CD14-positive monocyte (primary cell): ENCODE measurements around the gene C12orf57. TPM values are rescaled to one million over a fixed set of nuclear protein-coding genes. Genes with fewer than 3 reads are reported as not detected.

Experiments used
- DNase-seq, 3 donors: peaks; one replicate each; pipeline ENCODE4 v3.0.0-alpha.2; 2011 to 2022
- H2AFZ ChIP-seq: 2 replicates; pipeline ENCODE4 v1.6.0; 2012; ENCODE audit warnings: mild to moderate bottlenecking, low read depth, low read length, inconsistent platforms; ENCODE audit not compliant: insufficient read depth, poor library complexity, severe bottlenecking
- H3K27ac ChIP-seq, 2 donors: 1 replicate in 1 of 2; 2 replicates in 1 of 2; pipeline ENCODE4 v1.5.1; 2012 to 2013; ENCODE audit warnings: low read length in 2 of 2, control low read depth in 1 of 2, inconsistent platforms in 1 of 2, low read depth in 1 of 2, mild to moderate bottlenecking in 1 of 2
- H3K27me3 ChIP-seq, 2 donors: one replicate each; pipeline versions ENCODE4 v1.6.0 to v1.6.1; 2011 to 2013; ENCODE audit warnings: low read length in 2 of 2; ENCODE audit not compliant: control insufficient read depth in 2 of 2, insufficient read depth in 2 of 2
- H3K36me3 ChIP-seq, 2 donors: replicated peaks in 1 of 2; 1 replicate in 1 of 2; 2 replicates in 1 of 2; pipeline versions ENCODE4 v1.5.1 to v1.6.1; 2012 to 2013; ENCODE audit warnings: low read length in 2 of 2, control low read depth in 1 of 2, inconsistent platforms in 1 of 2, mild to moderate bottlenecking in 1 of 2; ENCODE audit not compliant: insufficient read depth in 2 of 2, control insufficient read depth in 1 of 2
- H3K4me1 ChIP-seq, 2 donors: 1 replicate in 1 of 2; 2 replicates in 1 of 2; pipeline versions ENCODE4 v1.5.1 to v1.6.1; 2012 to 2013; ENCODE audit warnings: low read length in 2 of 2, control low read depth in 1 of 2, inconsistent platforms in 1 of 2, mild to moderate bottlenecking in 1 of 2, moderate library complexity in 1 of 2; ENCODE audit not compliant: insufficient read depth in 2 of 2, control insufficient read depth in 1 of 2
- H3K4me2 ChIP-seq: replicated peaks from 2 replicates; pipeline ENCODE3; 2012; ENCODE audit warnings: low read length, moderate library complexity, mild to moderate bottlenecking; ENCODE audit not compliant: poor library complexity, severe bottlenecking; ENCODE audit errors: extremely low read depth
- H3K4me3 ChIP-seq, 3 experiments: fragments of 200-600 bp in 1 of 3; sonication (generic) in 1 of 3; replicated peaks in 1 of 3; 1 replicate in 2 of 3; 2 replicates in 1 of 3; pipeline ENCODE4 v1.5.1; 2011 to 2013; ENCODE audit warnings: low read length in 3 of 3, mild to moderate bottlenecking in 3 of 3, control low read depth in 2 of 3, low read depth in 2 of 3, inconsistent platforms in 1 of 3, moderate library complexity in 1 of 3
- H3K79me2 ChIP-seq: 2 replicates; pipeline ENCODE4 v1.6.0; 2012; ENCODE audit warnings: mild to moderate bottlenecking, control low read depth, inconsistent platforms, low read length, moderate library complexity; ENCODE audit not compliant: insufficient read depth
- H3K9ac ChIP-seq: 2 replicates; pipeline ENCODE4 v1.6.0; 2017; ENCODE audit warnings: low read length, mild to moderate bottlenecking; ENCODE audit not compliant: insufficient read depth, poor library complexity, severe bottlenecking
- H3K9me3 ChIP-seq, 2 donors: replicated peaks in 1 of 2; 1 replicate in 1 of 2; 2 replicates in 1 of 2; pipeline versions ENCODE4 v1.5.1 to v1.6.1; 2012 to 2013; ENCODE audit warnings: low read length in 2 of 2, control low read depth in 1 of 2; ENCODE audit not compliant: control insufficient read depth in 1 of 2, insufficient read depth in 1 of 2
- H4K20me1 ChIP-seq: 2 replicates; pipeline ENCODE4 v1.6.0; 2012; ENCODE audit warnings: mild to moderate bottlenecking, low read length, control low read depth, moderate library complexity; ENCODE audit not compliant: insufficient read depth
- H3K27ac Mint-ChIP-seq, 7 donors: one replicate each; pipeline ENCODE4 v1.8.0; 2020; ENCODE audit warnings: mild to moderate bottlenecking in 7 of 7, mixed read lengths in 7 of 7, moderate library complexity in 6 of 7, inconsistent platforms in 2 of 7
- H3K27me3 Mint-ChIP-seq, 3 donors: one replicate each; pipeline ENCODE4 v1.8.0; 2021 to 2022; ENCODE audit warnings: low read depth in 3 of 3, mild to moderate bottlenecking in 3 of 3, mixed read lengths in 3 of 3, moderate library complexity in 3 of 3, inconsistent platforms in 1 of 3
- H3K36me3 Mint-ChIP-seq, 2 donors: one replicate each; pipeline ENCODE4 v1.8.0; 2020; ENCODE audit warnings: mixed read lengths in 2 of 2, inconsistent platforms in 1 of 2, mild to moderate bottlenecking in 1 of 2
- H3K4me1 Mint-ChIP-seq: one replicate; pipeline ENCODE4 v1.8.0; 2020; ENCODE audit warnings: mild to moderate bottlenecking, mixed read lengths
- H3K4me3 Mint-ChIP-seq, 2 donors: one replicate each; pipeline ENCODE4 v1.8.0; 2020; ENCODE audit warnings: mild to moderate bottlenecking in 2 of 2, mixed read lengths in 2 of 2, moderate library complexity in 1 of 2
- H3K9me3 Mint-ChIP-seq, 7 donors: one replicate each; pipeline ENCODE4 v1.8.0; 2020 to 2022; ENCODE audit warnings: mixed read lengths in 7 of 7, mild to moderate bottlenecking in 6 of 7, moderate library complexity in 6 of 7, inconsistent platforms in 2 of 7
- CTCF ChIP-seq: fragments of 200-600 bp; IDR thresholded peaks from one replicate; pipeline ENCODE4 v1.8.0; 2022; ENCODE audit warnings: antibody characterized with exemption, mild to moderate bottlenecking
- WGBS: methylation state at CpG from one replicate; pipeline ENCODE4 v1.1.5; 2013; ENCODE audit warnings: missing lambda C conversion rate; ENCODE audit not compliant: insufficient coverage; 5-methylcytosine and 5-hydroxymethylcytosine counted together
- intact Hi-C, 2 donors: fragments of 100-400 bp; cut with micrococcal nuclease; formaldehyde crosslinking; loops; one replicate each; pipeline versions ENCODE4 v1.15.0 to v1.15.1; 2023
- polyA plus RNA-seq, 3 donors: library from polyadenylated mRNA; depleted of rRNA in 1 of 3; unstranded in 2 of 3; stranded (reverse) in 1 of 3; fragments of 300-500 nt in 2 of 3; fragments of >200 nt in 1 of 3; fragmentation: Illumina TruSeq in 2 of 3; gene quantifications; 1 replicate in 2 of 3; 2 replicates in 1 of 3; pipeline ENCODE4 v1.2.3, GENCODE V29; 2012 to 2021

Gene C12orf57
- polyA plus RNA-seq, 3 donors, result 19.1 to 59.2 (median 24.2) TPM

- Mint-ChIP-seq H3K36me3 (peaks cover 1 to 3% of the 10 kb centered on the region in 2 donors), H3K27ac (peak overlapping the region in 1 of 7 donors; percentile 77), H3K4me3 (no peak overlapping the region), H3K27me3 (peaks cover 0 to 2% (median 0%) of the 10 kb centered on the region in 3 donors), H3K9me3 (peaks cover 0 to 2% (median 0%) of the 10 kb centered on the region in 7 donors), H3K4me1 (peaks cover 49% of the 10 kb centered on the region)
- Histone ChIP-seq H3K27me3 (no peaks in the 10 kb centered on the region), H3K4me1 (peaks cover 48 to 57% of the 10 kb centered on the region in 2 donors), H2AFZ (no peak overlapping the region), H3K9me3 (no peaks in the 10 kb centered on the region), H4K20me1 (no peaks in the 10 kb centered on the region), H3K4me2 (no peak overlapping the region), H3K4me3 (no peak overlapping the region), H3K27ac (no peak overlapping the region), H3K79me2 (peaks cover 8% of the 10 kb centered on the region), H3K9ac (no peak overlapping the region), H3K36me3 (no peaks in the 10 kb centered on the region)
- DNase-seq, result no peak
- 84% methylated on average over 8 of the region's 11 CpGs for WGBS
- intact Hi-C loops, result loop anchor here in 1 of 2 donors (5.0 kb wide), 1 partner anchor 70 kb away; the partner anchor contains the start of gene SPSB2
- TF ChIP-seq CTCF, result no peak
Measured at GRCh38 chr12:6942331-6942665, 1.5 kb upstream of the C12orf57 start.

- peaks cover 0 to 2% (median 0%) of the 10 kb centered on the region in 3 donors for H3K27me3 Mint-ChIP-seq
- intact Hi-C loops, result loop anchor here in 1 of 2 donors (5.0 kb wide), 1 partner anchor 71 kb away; the partner anchor contains the start of gene SPSB2
- peak overlapping the region in 1 of 3 experiments; percentile 76 for H3K4me3 ChIP-seq
- H2AFZ ChIP-seq, result peak overlapping the region; percentile 58
- peak overlapping the region; percentile 83 for H3K4me2 ChIP-seq
- peak overlapping the region; percentile 94 to 99 (median 98) for H3K27ac Mint-ChIP-seq
- no peaks in the 10 kb centered on the region for H3K9me3 ChIP-seq
- H3K9ac ChIP-seq, result peak overlapping the region; percentile 63
- peak; percentile 82 to 89 (median 89) for DNase-seq
- no peaks in the 10 kb centered on the region for H3K27me3 ChIP-seq
- H3K36me3 Mint-ChIP-seq, result peaks cover 1 to 3% of the 10 kb centered on the region in 2 donors
- H3K27ac ChIP-seq, result peak overlapping the region; percentile 76 to 89
- peaks cover 0 to 2% (median 0%) of the 10 kb centered on the region in 7 donors for H3K9me3 Mint-ChIP-seq
- H3K79me2 ChIP-seq, result peaks cover 7% of the 10 kb centered on the region
- H3K4me1 ChIP-seq, result peaks cover 51 to 58% of the 10 kb centered on the region in 2 donors
- TF ChIP-seq CTCF, result no peak
- peaks cover 56% of the 10 kb centered on the region for H3K4me1 Mint-ChIP-seq
- peak overlapping the region; percentile 37 to 91 for H3K4me3 Mint-ChIP-seq
- no peaks in the 10 kb centered on the region for H4K20me1 ChIP-seq
- WGBS, result 0% methylated on average over 8 of the region's 13 CpGs
- H3K36me3 ChIP-seq, result no peaks in the 10 kb centered on the region
Measured at GRCh38 chr12:6943389-6943721, 467 bp upstream of the C12orf57 start.
